ENCODE measurements around the gene CDH13.
A peak's percentile ranks its signal among the peaks of the same experiment; 100 is the strongest.

CDH13 gene

GRCh38 chr16:83365166-83365565, 738.4 kb downstream of the CDH13 start:
- H3K36me3 Mint-ChIP-seq (ENCODE audit: low read depth), result no peaks in the 10 kb centered on the region
- H3K9me3 Mint-ChIP-seq, result peaks cover 5% of the 10 kb centered on the region
- peaks cover 10% of the 10 kb centered on the region for H3K27me3 Mint-ChIP-seq (ENCODE audit: low read depth, poor library complexity)
- H3K27ac Mint-ChIP-seq, result no peak overlapping the region
- H3K4me3 Mint-ChIP-seq, result no peak overlapping the region
- no peak for TF ChIP-seq CTCF (IDR thresholded peaks at IDR 0.05)
- no peaks in the 10 kb centered on the region for H3K4me1 Mint-ChIP-seq
- no peak for DNase-seq

GRCh38 chr16:83366228-83366627, 739.5 kb downstream of the CDH13 start:
- no peak for TF ChIP-seq CTCF (IDR thresholded peaks at IDR 0.05)
- DNase-seq, result no peak
- no peaks in the 10 kb centered on the region for H3K36me3 Mint-ChIP-seq (ENCODE audit: low read depth)
- H3K4me1 Mint-ChIP-seq, result no peaks in the 10 kb centered on the region
- peaks cover 3% of the 10 kb centered on the region for H3K27me3 Mint-ChIP-seq (ENCODE audit: low read depth, poor library complexity)
- H3K27ac Mint-ChIP-seq, result no peak overlapping the region
- H3K4me3 Mint-ChIP-seq, result no peak overlapping the region
- peaks cover 5% of the 10 kb centered on the region for H3K9me3 Mint-ChIP-seq

- no peak for TF ChIP-seq CTCF (IDR thresholded peaks at IDR 0.05)
- Mint-ChIP-seq H3K9me3 (no peaks in the 10 kb centered on the region), H3K36me3 (ENCODE audit: low read depth) (no peaks in the 10 kb centered on the region), H3K4me3 (no peak overlapping the region), H3K27me3 (ENCODE audit: low read depth, poor library complexity) (peaks cover 10% of the 10 kb centered on the region), H3K4me1 (no peaks in the 10 kb centered on the region), H3K27ac (no peak overlapping the region)
- no peak for DNase-seq
Measured at GRCh38 chr16:83374979-83375378, 748.2 kb downstream of the CDH13 start.

- H3K27ac Mint-ChIP-seq, result no peak overlapping the region
- no peaks in the 10 kb centered on the region for H3K36me3 Mint-ChIP-seq (ENCODE audit: low read depth)
- no peak for TF ChIP-seq CTCF (IDR thresholded peaks at IDR 0.05)
- no peak for DNase-seq
- peaks cover 33% of the 10 kb centered on the region for H3K4me1 Mint-ChIP-seq
- peaks cover 12% of the 10 kb centered on the region for H3K9me3 Mint-ChIP-seq
- H3K27me3 Mint-ChIP-seq (ENCODE audit: low read depth, poor library complexity), result peaks cover 13% of the 10 kb centered on the region
- no peak overlapping the region for H3K4me3 Mint-ChIP-seq
Measured at GRCh38 chr16:83389751-83390150, 763.0 kb downstream of the CDH13 start.

GRCh38 chr16:83390759-83391158, 764.0 kb downstream of the CDH13 start:
- H3K4me3 Mint-ChIP-seq, result no peak overlapping the region
- TF ChIP-seq CTCF (IDR thresholded peaks at IDR 0.05), result no peak
- no peak for DNase-seq
- H3K27ac Mint-ChIP-seq, result peak overlapping the region; percentile 93
- H3K27me3 Mint-ChIP-seq (ENCODE audit: low read depth, poor library complexity), result peaks cover 10% of the 10 kb centered on the region
- H3K36me3 Mint-ChIP-seq (ENCODE audit: low read depth), result no peaks in the 10 kb centered on the region
- peaks cover 12% of the 10 kb centered on the region for H3K9me3 Mint-ChIP-seq
- H3K4me1 Mint-ChIP-seq, result peaks cover 33% of the 10 kb centered on the region

GRCh38 chr16:83392743-83393142, 766.0 kb downstream of the CDH13 start:
- H3K27ac Mint-ChIP-seq, result no peak overlapping the region
- no peak for DNase-seq
- H3K36me3 Mint-ChIP-seq (ENCODE audit: low read depth), result no peaks in the 10 kb centered on the region
- TF ChIP-seq CTCF (IDR thresholded peaks at IDR 0.05), result no peak
- H3K27me3 Mint-ChIP-seq (ENCODE audit: low read depth, poor library complexity), result peaks cover 10% of the 10 kb centered on the region
- H3K4me1 Mint-ChIP-seq, result peaks cover 33% of the 10 kb centered on the region
- peaks cover 12% of the 10 kb centered on the region for H3K9me3 Mint-ChIP-seq
- no peak overlapping the region for H3K4me3 Mint-ChIP-seq

All from nephron progenitor cell (in vitro differentiated cells).